NCI-H2081 (cell line): ENCODE results near the gene MARCKS.
"Not testable (repeated sequence)": the region's sequence is repeated elsewhere in the genome, so short reads cannot be mapped to it uniquely, and the experiment has no call there.

Experiments used
- DNase-seq, 2 experiments: peaks; one replicate each; lab custom pipeline; 2025; lab: John Stamatoyannopoulos, UW

MARCKS gene

GRCh38 chr6:113884011-113884410 is 26.9 kb downstream of the MARCKS start:
- DNase-seq: no peak

- DNase-seq: no peak
Observed at GRCh38 chr6:113886512-113886911, 29.4 kb downstream of the MARCKS start.

- no peak for DNase-seq
Observed at GRCh38 chr6:113888493-113888892, 31.3 kb downstream of the MARCKS start.

GRCh38 chr6:113888956-113889630 is 31.9 kb downstream of the MARCKS start:
- DNase-seq: no peak

GRCh38 chr6:113893451-113893850 is 36.3 kb downstream of the MARCKS start:
- DNase-seq: no peak

- DNase-seq: no peak
Observed at GRCh38 chr6:113893866-113894265, 36.7 kb downstream of the MARCKS start.

- no peak for DNase-seq
Observed at GRCh38 chr6:113894712-113895674, 37.8 kb downstream of the MARCKS start.

- no peak for DNase-seq
Observed at GRCh38 chr6:113901482-113901881, 44.3 kb downstream of the MARCKS start.

- no peak for DNase-seq
Observed at GRCh38 chr6:113903666-113904330, 46.7 kb downstream of the MARCKS start.

- DNase-seq: no peak
Observed at GRCh38 chr6:113907102-113907815, 50.1 kb downstream of the MARCKS start.

GRCh38 chr6:113908801-113909200 is 51.7 kb downstream of the MARCKS start:
- DNase-seq: no peak

GRCh38 chr6:113909224-113909856 is 52.2 kb downstream of the MARCKS start:
- peak; percentile 39 to 40 for DNase-seq

- not testable (repeated sequence) for DNase-seq
Observed at GRCh38 chr6:113910285-113910684, 53.1 kb downstream of the MARCKS start.
